Fibroblast of lung (primary cell): Measurements from ENCODE around the gene MAP6.

Experiments
- EZH2 ChIP-seq: IDR thresholded peaks from 2 replicates; pipeline ENCODE4 v1.5.1; 2012; ENCODE audit warnings: low read length, control low read depth, mild to moderate bottlenecking; ENCODE audit errors: missing control alignments
- TF ChIP-seq, protein P1 (sequence below), 2 donors: IDR thresholded peaks in 1 of 2; conservative IDR thresholded peaks in 1 of 2; 1 replicate in 1 of 2; 2 replicates in 1 of 2; pipeline ENCODE4 v1.5.1; 2011 to 2012; ENCODE audit warnings: low read length in 2 of 2, control low read depth in 1 of 2, inconsistent platforms in 1 of 2, low read depth in 1 of 2, mild to moderate bottlenecking in 1 of 2

DNA sequence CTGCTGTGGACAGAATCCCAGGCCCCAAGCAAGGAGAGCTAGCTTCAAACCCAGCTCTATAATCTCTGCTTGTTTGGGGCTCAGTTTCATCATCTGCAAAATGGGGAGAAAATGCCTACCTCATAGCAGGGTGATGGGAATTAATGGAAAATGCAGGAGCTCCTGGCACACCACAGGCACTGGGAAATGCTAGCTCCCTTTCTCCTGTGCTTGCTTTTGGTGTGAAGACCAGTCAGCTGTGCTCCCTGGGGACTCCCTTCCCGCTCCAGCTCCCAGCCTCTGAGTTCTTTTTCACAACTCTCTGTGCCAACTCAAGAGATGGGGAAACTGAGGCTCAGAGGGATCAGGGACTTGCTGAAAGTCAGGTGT, 115.0 kb downstream of the MAP6 start:
- TF ChIP-seq, protein P1, sequence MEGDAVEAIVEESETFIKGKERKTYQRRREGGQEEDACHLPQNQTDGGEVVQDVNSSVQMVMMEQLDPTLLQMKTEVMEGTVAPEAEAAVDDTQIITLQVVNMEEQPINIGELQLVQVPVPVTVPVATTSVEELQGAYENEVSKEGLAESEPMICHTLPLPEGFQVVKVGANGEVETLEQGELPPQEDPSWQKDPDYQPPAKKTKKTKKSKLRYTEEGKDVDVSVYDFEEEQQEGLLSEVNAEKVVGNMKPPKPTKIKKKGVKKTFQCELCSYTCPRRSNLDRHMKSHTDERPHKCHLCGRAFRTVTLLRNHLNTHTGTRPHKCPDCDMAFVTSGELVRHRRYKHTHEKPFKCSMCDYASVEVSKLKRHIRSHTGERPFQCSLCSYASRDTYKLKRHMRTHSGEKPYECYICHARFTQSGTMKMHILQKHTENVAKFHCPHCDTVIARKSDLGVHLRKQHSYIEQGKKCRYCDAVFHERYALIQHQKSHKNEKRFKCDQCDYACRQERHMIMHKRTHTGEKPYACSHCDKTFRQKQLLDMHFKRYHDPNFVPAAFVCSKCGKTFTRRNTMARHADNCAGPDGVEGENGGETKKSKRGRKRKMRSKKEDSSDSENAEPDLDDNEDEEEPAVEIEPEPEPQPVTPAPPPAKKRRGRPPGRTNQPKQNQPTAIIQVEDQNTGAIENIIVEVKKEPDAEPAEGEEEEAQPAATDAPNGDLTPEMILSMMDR (conservative IDR thresholded peaks at IDR 0.05 in 1 of 2, IDR thresholded peaks at IDR 0.05 in 1 of 2; ENCODE audit: low read depth in 1 of 2, low read length in 2 of 2): no peak
- TF ChIP-seq EZH2: no peak
